HUES6 (cell line): ENCODE results near the gene ASB5.

ENCODE experiments used
- H3K27ac ChIP-seq: 2 replicates; pipeline ENCODE4 v1.7.0; 2013; ENCODE audit warnings: low read depth, mild to moderate bottlenecking, low read length, inconsistent platforms
- H3K27me3 ChIP-seq: 2 replicates; pipeline ENCODE4 v1.6.1; 2013; ENCODE audit warnings: low read length; ENCODE audit not compliant: control insufficient read depth, insufficient read depth
- H3K36me3 ChIP-seq: 2 replicates; pipeline ENCODE4 v1.6.1; 2013; ENCODE audit warnings: low read length; ENCODE audit not compliant: control insufficient read depth, insufficient read depth
- H3K4me1 ChIP-seq: 2 replicates; pipeline ENCODE4 v1.6.1; 2013; ENCODE audit warnings: low read length; ENCODE audit not compliant: control insufficient read depth, insufficient read depth
- H3K4me3 ChIP-seq: 2 replicates; pipeline ENCODE4 v1.5.1; 2013; ENCODE audit warnings: low read depth, low read length
- H3K9ac ChIP-seq: one replicate; pipeline ENCODE4 v1.6.1; 2013; ENCODE audit warnings: mild to moderate bottlenecking, low read length
- H3K9me3 ChIP-seq: 2 replicates; pipeline ENCODE4 v1.6.1; 2013; ENCODE audit warnings: low read depth, low read length; ENCODE audit not compliant: control insufficient read depth, insufficient read depth

Gene ASB5

DNA sequence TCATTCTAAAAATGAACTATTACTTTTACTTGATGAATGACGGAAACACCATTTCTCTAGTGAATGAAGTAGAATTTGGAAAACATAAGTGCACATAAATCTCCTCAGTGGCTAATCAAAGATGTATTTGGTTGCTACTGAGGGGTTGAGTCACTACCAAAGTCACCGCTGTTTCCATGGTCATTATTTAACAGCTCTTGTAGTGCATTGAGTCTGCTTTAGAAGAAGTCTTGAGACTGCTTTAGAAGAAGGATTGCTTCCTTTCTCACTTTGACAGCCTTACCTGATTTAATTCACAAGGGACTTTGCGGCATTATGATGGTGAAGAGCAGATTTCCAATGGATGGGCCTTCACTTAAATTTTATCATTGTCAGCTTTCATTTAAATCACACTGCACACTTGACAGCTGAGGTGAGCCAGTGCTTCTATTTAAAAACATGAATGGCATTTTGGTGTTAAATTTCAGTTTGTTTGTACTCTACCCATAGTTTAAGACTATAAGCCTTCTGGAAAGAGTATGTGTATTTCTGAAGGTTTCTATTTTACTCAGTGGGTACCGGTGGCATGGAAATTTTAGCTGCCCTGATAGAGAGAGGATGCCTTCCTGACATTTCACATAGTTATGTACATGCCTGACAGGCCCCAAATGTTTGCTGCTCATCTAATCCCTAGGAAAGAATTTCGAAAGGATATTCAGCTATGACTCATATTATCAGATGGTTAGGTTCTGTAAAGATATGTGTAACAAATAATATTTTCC, 9.5 kb downstream of the ASB5 start:
- Histone ChIP-seq H3K4me1 (no peaks in the 10 kb centered on the region), H3K27me3 (no peaks in the 10 kb centered on the region), H3K36me3 (no peaks in the 10 kb centered on the region), H3K9ac (no peak overlapping the region), H3K4me3 (no peak overlapping the region), H3K9me3 (no peaks in the 10 kb centered on the region), H3K27ac (no peak overlapping the region)

DNA sequence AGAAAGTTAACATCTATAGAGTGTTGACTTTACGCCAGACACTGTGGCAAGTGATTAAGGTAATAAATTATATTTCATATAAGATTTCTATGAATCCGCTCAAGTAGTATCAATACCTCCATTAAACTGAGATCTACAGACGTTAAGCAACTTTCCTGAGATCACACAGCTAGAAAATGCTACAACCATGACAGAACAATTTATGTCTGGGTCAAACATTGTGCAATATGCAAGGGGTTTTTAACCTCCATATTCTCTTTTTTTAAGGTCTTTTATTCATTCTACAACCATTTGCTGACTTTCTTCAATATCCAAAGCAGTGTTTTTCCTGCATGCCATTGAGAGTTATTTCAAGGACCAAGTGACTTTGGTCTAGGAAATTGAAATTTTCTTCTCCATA, 10.9 kb downstream of the ASB5 start:
- no peak overlapping the region for H3K27ac ChIP-seq
- H3K4me3 ChIP-seq: no peak overlapping the region
- H3K4me1 ChIP-seq: no peaks in the 10 kb centered on the region
- no peaks in the 10 kb centered on the region for H3K27me3 ChIP-seq
- H3K36me3 ChIP-seq: no peaks in the 10 kb centered on the region
- H3K9ac ChIP-seq: no peak overlapping the region
- 0 out of 2 replicates have a peak, but pooled peaks cover 2% of the 10 kb centered on the region for H3K9me3 ChIP-seq

DNA sequence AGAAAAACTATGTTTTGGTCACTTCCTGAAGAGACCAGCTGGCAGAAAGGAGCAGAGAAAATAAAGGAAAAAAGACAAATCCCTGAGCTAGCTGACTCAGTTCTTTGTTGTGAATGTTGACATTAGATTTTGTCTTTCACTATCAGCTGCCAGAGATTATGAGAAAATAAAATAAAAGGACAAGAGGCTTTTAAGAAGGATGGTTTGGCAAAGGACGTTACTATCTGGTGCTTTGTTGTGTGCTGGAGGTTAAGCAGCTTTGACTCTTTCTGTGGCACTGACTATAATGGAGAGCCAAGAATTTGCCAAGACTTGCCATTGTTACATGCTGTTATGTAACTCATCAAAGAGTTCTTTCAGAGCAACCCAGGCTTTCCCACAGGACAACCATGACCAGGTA, 12.1 kb downstream of the ASB5 start:
- Histone ChIP-seq H3K27me3 (no peaks in the 10 kb centered on the region), H3K4me1 (no peaks in the 10 kb centered on the region), H3K4me3 (no peak overlapping the region), H3K9ac (no peak overlapping the region), H3K36me3 (no peaks in the 10 kb centered on the region), H3K9me3 (0 out of 2 replicates have a peak, but pooled peaks cover 2% of the 10 kb centered on the region), H3K27ac (no peak overlapping the region)

GRCh38 chr4:176242764-176243347, 26.2 kb downstream of the ASB5 start:
- H3K27ac ChIP-seq: no peak overlapping the region
- H3K9me3 ChIP-seq: no peaks in the 10 kb centered on the region
- no peaks in the 10 kb centered on the region for H3K36me3 ChIP-seq

DNA sequence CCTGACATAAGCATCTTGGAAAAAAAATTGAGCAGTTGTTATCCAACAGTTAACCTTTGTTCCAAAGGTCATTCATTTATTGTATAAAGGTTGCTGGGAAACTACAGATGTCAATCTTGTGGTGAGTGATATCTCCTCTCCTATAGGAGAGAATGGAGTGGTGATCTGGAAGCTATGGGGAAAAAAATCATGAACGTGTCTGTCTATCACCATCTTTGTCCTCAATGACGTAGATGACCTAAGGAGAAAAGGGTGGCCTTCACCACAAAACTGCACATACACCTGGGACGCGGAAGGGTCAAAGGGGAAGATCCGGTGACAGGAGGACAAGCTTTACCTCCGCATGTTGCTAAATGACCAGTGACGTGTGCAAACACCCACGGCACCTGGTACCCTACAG, 27.3 kb downstream of the ASB5 start:
- Histone ChIP-seq H3K4me1 (peaks cover 9% of the 10 kb centered on the region; the same call in 1 of the 2 replicates), H3K27ac (no peak overlapping the region), H3K9ac (no peak overlapping the region), H3K4me3 (no peak overlapping the region), H3K27me3 (no peaks in the 10 kb centered on the region), H3K36me3 (no peaks in the 10 kb centered on the region), H3K9me3 (no peaks in the 10 kb centered on the region)

More at GRCh38 chr4:176242764-176243347, 26.2 kb downstream of the ASB5 start:
- H3K4me1 ChIP-seq: peaks cover 9% of the 10 kb centered on the region; the same call in 1 of the 2 replicates
- no peak overlapping the region for H3K9ac ChIP-seq
- H3K27me3 ChIP-seq: no peaks in the 10 kb centered on the region
- no peak overlapping the region for H3K4me3 ChIP-seq

DNA sequence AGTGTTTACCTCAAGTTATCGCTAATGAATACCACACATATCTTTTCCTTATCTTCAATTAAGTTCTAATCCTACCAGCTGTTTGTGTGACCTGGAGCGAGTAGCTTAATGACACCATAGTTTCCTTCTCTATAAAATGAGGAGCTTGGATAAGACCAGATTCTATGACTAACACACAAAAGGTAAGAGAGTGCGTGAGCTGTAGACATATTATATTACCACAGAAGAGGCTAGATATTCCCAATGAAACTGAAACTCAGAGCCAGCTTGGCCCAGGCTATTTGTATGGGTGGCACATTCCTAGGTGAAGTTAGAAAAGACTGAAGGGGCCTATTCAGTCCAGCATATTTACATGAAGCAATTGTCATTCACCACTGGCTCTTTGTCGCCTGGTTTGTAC, 30.2 kb downstream of the ASB5 start:
- H3K4me1 ChIP-seq: peaks cover 9% of the 10 kb centered on the region; the same call in 1 of the 2 replicates
- H3K4me3 ChIP-seq: no peak overlapping the region
- no peaks in the 10 kb centered on the region for H3K9me3 ChIP-seq
- no peak overlapping the region for H3K9ac ChIP-seq
- no peaks in the 10 kb centered on the region for H3K27me3 ChIP-seq
- H3K36me3 ChIP-seq: no peaks in the 10 kb centered on the region
- H3K27ac ChIP-seq: no peak overlapping the region

- no peaks in the 10 kb centered on the region for H3K36me3 ChIP-seq
- H3K9ac ChIP-seq: no peak overlapping the region
- H3K27ac ChIP-seq: no peak overlapping the region
- peaks cover 9% of the 10 kb centered on the region; the same call in 1 of the 2 replicates for H3K4me1 ChIP-seq
- no peaks in the 10 kb centered on the region for H3K27me3 ChIP-seq
- no peaks in the 10 kb centered on the region for H3K9me3 ChIP-seq
- no peak overlapping the region for H3K4me3 ChIP-seq
Measured at GRCh38 chr4:176238157-176238610, 30.8 kb downstream of the ASB5 start.

DNA sequence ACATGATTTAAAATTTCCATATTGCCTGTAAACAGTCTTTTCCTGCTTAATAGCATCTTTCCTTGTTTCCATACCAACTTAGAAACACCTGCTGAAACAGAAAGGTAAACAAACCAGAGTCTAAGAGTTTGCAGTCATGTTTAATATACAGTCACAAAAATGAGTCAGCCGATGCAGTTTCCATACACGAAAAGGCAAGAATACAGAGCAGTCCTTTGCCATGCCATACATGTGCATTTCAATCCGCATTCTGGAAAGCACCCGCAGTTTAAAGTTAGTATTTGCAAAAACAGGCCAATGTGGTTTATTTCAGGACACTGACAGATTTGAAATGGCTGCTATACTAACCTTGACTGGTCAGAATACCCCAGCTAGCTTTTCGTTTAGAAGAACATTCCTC, 32.1 kb downstream of the ASB5 start:
- peaks cover 9% of the 10 kb centered on the region; the same call in 1 of the 2 replicates for H3K4me1 ChIP-seq
- no peaks in the 10 kb centered on the region for H3K9me3 ChIP-seq
- no peak overlapping the region for H3K9ac ChIP-seq
- no peaks in the 10 kb centered on the region for H3K27me3 ChIP-seq
- no peaks in the 10 kb centered on the region for H3K36me3 ChIP-seq
- H3K27ac ChIP-seq: no peak overlapping the region
- H3K4me3 ChIP-seq: no peak overlapping the region

GRCh38 chr4:176230836-176231235, 38.2 kb downstream of the ASB5 start:
- Histone ChIP-seq H3K27me3 (no peaks in the 10 kb centered on the region), H3K4me1 (no peaks in the 10 kb centered on the region), H3K9me3 (no peaks in the 10 kb centered on the region), H3K9ac (no peak overlapping the region), H3K4me3 (no peak overlapping the region), H3K36me3 (no peaks in the 10 kb centered on the region), H3K27ac (no peak overlapping the region)

GRCh38 chr4:176229645-176230044, 39.4 kb downstream of the ASB5 start:
- H3K4me3 ChIP-seq: no peak overlapping the region

DNA sequence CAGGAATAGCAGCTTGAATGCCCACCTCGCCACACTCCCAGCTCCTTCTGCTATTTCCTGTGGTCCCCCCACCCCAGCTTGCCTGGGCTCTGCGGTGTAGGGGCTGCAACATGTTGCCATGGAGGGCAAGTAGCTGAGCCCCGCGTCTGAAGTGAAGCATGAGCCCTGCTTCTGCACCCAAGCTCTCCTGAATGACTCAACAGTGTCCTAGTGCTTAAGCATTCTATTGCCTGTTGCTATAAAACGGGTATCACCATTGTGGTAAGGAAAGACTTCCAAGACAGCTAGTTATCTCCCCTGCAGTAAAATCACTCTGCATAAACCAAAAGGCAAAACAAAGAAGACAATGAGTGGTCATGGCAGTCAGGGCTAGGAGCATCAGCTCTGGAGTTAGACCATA, 42.3 kb downstream of the ASB5 start:
- no peaks in the 10 kb centered on the region for H3K9me3 ChIP-seq
- H3K27ac ChIP-seq: no peak overlapping the region
- H3K4me3 ChIP-seq: no peak overlapping the region
- no peak overlapping the region for H3K9ac ChIP-seq
- no peaks in the 10 kb centered on the region for H3K27me3 ChIP-seq
- no peaks in the 10 kb centered on the region for H3K4me1 ChIP-seq
- H3K36me3 ChIP-seq: no peaks in the 10 kb centered on the region

More at GRCh38 chr4:176229645-176230044, 39.4 kb downstream of the ASB5 start:
- H3K27me3 ChIP-seq: no peaks in the 10 kb centered on the region
- no peak overlapping the region for H3K9ac ChIP-seq
- no peak overlapping the region for H3K27ac ChIP-seq
- no peaks in the 10 kb centered on the region for H3K4me1 ChIP-seq
- no peaks in the 10 kb centered on the region for H3K36me3 ChIP-seq
- no peaks in the 10 kb centered on the region for H3K9me3 ChIP-seq
